DND-41 (cell line): ENCODE data around the gene RNF113A.

Source experiments
- EZH2 ChIP-seq: IDR thresholded peaks from 3 replicates; pipeline ENCODE4 v1.6.1; 2012; ENCODE audit warnings: borderline replicate concordance, low read depth, mild to moderate bottlenecking, moderate library complexity, low read length, inconsistent platforms; ENCODE audit not compliant: severe bottlenecking
- TF ChIP-seq, protein P1 (sequence below): IDR thresholded peaks from 2 replicates; pipeline ENCODE4 v1.5.1; 2012; ENCODE audit warnings: borderline replicate concordance, low read length, moderate library complexity, mild to moderate bottlenecking; ENCODE audit not compliant: poor library complexity, severe bottlenecking; ENCODE audit errors: extremely low read depth

DNA sequence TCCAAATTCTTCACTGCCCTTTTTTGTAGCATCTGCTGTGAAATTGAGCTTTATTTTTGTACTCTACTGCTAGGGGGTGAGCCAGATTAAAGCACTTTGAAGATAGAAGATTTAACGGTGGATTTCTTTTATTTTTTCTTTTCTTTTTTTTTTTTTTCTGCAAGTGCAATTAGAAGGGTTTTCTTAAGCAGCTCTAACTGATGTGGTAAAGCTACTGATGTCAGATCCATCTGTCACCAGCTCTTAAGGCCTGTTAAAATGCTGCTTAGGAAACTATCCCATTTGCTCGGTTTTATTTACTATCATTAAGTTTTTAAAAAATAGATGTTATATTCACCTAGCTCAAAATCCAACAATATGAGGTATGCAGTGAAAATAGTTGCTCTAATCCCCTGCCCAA is 7.2 kb upstream of the RNF113A start:
- TF ChIP-seq, protein P1, sequence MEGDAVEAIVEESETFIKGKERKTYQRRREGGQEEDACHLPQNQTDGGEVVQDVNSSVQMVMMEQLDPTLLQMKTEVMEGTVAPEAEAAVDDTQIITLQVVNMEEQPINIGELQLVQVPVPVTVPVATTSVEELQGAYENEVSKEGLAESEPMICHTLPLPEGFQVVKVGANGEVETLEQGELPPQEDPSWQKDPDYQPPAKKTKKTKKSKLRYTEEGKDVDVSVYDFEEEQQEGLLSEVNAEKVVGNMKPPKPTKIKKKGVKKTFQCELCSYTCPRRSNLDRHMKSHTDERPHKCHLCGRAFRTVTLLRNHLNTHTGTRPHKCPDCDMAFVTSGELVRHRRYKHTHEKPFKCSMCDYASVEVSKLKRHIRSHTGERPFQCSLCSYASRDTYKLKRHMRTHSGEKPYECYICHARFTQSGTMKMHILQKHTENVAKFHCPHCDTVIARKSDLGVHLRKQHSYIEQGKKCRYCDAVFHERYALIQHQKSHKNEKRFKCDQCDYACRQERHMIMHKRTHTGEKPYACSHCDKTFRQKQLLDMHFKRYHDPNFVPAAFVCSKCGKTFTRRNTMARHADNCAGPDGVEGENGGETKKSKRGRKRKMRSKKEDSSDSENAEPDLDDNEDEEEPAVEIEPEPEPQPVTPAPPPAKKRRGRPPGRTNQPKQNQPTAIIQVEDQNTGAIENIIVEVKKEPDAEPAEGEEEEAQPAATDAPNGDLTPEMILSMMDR, result no peak
- TF ChIP-seq EZH2, result no peak
